Mucosa of descending colon (tissue), 3 donors: ENCODE measurements around the gene KRTAP4-8. TPM values are rescaled to one million over a fixed set of nuclear protein-coding genes. Genes with fewer than 3 reads are reported as not detected.
"Not testable (repeated sequence)": the region's sequence is repeated elsewhere in the genome, so short reads cannot be mapped to it uniquely, and the experiment has no call there.

ENCODE experiments used
- ATAC-seq: fragments of 200-7000 bp; cut with Tn5 transposase; one replicate; pipeline ENCODE4 v1.9.1; 2020; ENCODE audit warnings: mild to moderate bottlenecking, moderate library complexity
- DNase-seq, 3 donors: peaks; one replicate each; pipeline ENCODE4 v3.0.0-alpha.2; 2020
- H3K36me3 ChIP-seq: fragments of 200-600 bp; one replicate; pipeline ENCODE4 v1.8.0; 2021; ENCODE audit warnings: low read depth, mild to moderate bottlenecking
- H3K4me1 ChIP-seq: fragments of 200-600 bp; one replicate; pipeline ENCODE4 v1.8.0; 2021; ENCODE audit warnings: low read depth, mild to moderate bottlenecking
- H3K4me3 ChIP-seq: fragments of 200-600 bp; one replicate; pipeline ENCODE4 v1.8.0; 2021; ENCODE audit warnings: mild to moderate bottlenecking
- H3K9me3 ChIP-seq: fragments of 200-600 bp; one replicate; pipeline ENCODE4 v1.8.0; 2021; ENCODE audit warnings: mild to moderate bottlenecking
- intact Hi-C, 2 donors: fragments of 100-400 bp; cut with DNase I in 1 of 2; cut with micrococcal nuclease in 1 of 2; formaldehyde crosslinking; loops; one replicate each; pipeline versions ENCODE4 v1.11.0 to v1.11.1; 2022; cut with DNase I, micrococcal nuclease
- total RNA-seq, 3 donors: library from RNA; stranded (reverse); fragmentation: NEBNext Ultra II Directional in 2 of 3; extraction: Animal tissue kit (Norgen Biotek cat#: 25700) in 2 of 3; gene quantifications; one replicate each; pipeline versions ENCODE4 v1.2.1 to v1.2.4, GENCODE V29; 2021 to 2023
- TF ChIP-seq, protein P1 (sequence below): fragments of 200-600 bp; IDR thresholded peaks from one replicate; pipeline ENCODE4 v1.8.0; 2022; ENCODE audit warnings: antibody characterized with exemption, mild to moderate bottlenecking
- donor health status: DM: no; HTN: no; CAD: no; lungs with moderate emphysema.
- donor health status: DM: no; HTN: no; CAD: no.
- donor health status: DM: no; HTN: yes; CAD: no.

KRTAP4-8 gene
- total RNA-seq, 3 donors from 2014 or later, result not detected

DNA sequence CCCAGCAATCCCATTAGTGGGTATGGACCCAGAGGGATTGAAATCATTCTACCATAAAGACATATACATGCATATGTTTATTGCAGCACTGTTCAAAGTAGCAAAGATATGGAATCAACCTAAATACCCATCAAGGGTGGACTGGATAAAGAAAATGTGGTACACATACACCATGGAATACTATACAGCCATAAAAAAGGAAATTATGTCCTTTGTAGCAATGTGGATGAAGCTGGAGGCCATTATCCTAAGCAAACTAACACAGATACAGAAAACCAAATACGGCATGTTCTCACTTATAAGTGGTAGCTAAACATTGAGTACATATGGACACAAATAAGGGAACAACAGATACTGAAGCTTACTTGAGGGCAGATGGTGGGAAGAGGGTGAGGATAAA, 40.4 kb downstream of the KRTAP4-8 start:
- no peaks in the 10 kb centered on the region for H3K9me3 ChIP-seq
- intact Hi-C loops, result no loop called here
- no peak overlapping the region for H3K4me3 ChIP-seq
- ATAC-seq, result no peak
- H3K36me3 ChIP-seq, result no peaks in the 10 kb centered on the region
- DNase-seq, result no peak
- TF ChIP-seq, protein P1, sequence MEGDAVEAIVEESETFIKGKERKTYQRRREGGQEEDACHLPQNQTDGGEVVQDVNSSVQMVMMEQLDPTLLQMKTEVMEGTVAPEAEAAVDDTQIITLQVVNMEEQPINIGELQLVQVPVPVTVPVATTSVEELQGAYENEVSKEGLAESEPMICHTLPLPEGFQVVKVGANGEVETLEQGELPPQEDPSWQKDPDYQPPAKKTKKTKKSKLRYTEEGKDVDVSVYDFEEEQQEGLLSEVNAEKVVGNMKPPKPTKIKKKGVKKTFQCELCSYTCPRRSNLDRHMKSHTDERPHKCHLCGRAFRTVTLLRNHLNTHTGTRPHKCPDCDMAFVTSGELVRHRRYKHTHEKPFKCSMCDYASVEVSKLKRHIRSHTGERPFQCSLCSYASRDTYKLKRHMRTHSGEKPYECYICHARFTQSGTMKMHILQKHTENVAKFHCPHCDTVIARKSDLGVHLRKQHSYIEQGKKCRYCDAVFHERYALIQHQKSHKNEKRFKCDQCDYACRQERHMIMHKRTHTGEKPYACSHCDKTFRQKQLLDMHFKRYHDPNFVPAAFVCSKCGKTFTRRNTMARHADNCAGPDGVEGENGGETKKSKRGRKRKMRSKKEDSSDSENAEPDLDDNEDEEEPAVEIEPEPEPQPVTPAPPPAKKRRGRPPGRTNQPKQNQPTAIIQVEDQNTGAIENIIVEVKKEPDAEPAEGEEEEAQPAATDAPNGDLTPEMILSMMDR, result no peak
- H3K4me1 ChIP-seq, result no peaks in the 10 kb centered on the region

DNA sequence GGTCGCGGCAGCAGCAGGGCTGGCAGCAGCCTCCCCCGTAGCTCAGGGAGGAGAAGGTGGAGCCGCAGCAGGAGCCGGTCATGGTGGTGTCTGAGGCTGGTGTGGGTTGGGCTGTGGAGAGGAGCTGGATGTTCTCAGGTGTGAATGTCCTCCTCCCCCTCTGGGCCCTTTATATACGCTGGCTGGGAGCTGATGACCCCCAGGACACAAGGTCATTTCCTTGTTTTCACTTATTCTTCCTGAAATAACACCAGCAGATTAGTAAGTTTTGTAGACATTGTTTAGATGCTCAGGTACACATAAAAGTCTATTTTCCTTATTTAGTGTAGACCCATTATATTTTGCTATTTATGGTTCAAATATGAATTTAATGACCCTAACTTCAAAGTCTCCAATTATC, 42.8 kb downstream of the KRTAP4-8 start, which contains the start of gene KRTAP2-2:
Gene KRTAP2-2, minus strand, starts transcription at position 101 of the 400 bp plus-strand sequence. Its CDS starts 19 bp downstream, at position 82.
- DNase-seq, H3K4me1 ChIP-seq, ATAC-seq, intact Hi-C loops, H3K4me3 ChIP-seq, H3K36me3 ChIP-seq, H3K9me3 ChIP-seq: not testable (repeated sequence)

DNA sequence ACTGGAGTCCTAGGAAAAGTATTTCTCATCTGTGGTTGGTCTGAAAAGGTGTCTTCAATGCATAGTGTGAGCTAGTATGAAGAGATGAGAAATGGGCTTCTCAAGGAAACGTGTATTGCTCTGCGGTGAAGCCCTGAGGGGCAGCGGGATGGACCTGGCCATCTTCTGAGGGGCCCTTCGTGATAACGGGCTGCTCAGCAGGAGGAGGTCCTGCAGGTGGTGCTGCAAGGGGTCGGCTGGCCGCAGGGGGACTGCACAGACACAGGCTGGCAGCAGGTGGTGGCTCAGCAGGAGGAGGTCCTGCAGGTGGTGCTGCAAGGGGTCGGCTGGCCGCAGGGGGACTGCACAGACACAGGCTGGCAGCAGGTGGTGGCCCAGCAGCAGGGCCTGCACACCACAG, 43.4 kb downstream of the KRTAP4-8 start:
- DNase-seq, ATAC-seq, intact Hi-C loops, H3K9me3 ChIP-seq, H3K4me1 ChIP-seq, H3K4me3 ChIP-seq, H3K36me3 ChIP-seq: not testable (repeated sequence)

DNA sequence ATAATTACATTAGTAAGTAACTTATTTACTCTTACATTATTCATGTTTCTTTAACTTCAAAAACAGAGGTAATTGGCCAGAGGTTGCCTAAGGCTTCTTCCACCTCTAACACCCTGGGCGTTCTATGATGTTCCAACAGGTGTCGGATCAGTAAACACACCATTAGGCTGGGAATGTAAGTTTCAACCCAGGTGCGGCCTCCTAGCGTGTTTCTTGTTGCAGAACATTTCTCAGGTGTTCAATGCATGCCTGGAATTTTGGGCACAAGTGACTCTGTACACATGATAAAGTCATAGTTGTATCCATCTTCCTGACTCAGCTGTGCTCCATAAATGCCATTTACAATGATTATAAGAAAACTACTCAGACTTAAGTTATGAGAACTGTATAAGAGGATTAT, 43.9 kb downstream of the KRTAP4-8 start:
- TF ChIP-seq, protein P1, result no peak
- no peak for DNase-seq
- no peak overlapping the region for H3K4me3 ChIP-seq
- intact Hi-C loops, result no loop called here
- no peaks in the 10 kb centered on the region for H3K4me1 ChIP-seq
- no peak for ATAC-seq
- no peaks in the 10 kb centered on the region for H3K9me3 ChIP-seq
- no peaks in the 10 kb centered on the region for H3K36me3 ChIP-seq

DNA sequence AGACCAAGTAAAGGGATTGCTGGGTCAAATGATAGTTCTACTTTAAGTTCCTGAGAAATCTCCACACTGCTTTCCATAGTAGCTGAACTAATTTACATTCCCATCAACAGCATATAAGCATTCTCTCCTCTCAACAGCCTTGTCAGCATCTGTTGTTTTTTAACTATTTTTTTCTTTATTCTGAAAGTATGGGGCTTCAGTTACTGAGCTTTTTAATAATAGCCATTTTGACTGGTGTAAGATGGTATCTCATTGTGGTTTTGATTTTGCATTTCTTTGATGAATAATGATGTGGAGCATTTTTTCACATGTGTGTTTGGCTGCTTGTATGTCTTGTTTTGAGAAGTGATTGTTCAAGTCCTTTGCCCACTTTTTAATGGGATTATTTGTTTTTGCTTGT, 45.4 kb downstream of the KRTAP4-8 start:
- TF ChIP-seq, protein P1, result no peak
- Histone ChIP-seq H3K4me1 (no peaks in the 10 kb centered on the region), H3K4me3 (no peak overlapping the region), H3K9me3 (no peaks in the 10 kb centered on the region), H3K36me3 (no peaks in the 10 kb centered on the region)
- no peak for DNase-seq
- ATAC-seq, result no peak
- intact Hi-C loops, result no loop called here

DNA sequence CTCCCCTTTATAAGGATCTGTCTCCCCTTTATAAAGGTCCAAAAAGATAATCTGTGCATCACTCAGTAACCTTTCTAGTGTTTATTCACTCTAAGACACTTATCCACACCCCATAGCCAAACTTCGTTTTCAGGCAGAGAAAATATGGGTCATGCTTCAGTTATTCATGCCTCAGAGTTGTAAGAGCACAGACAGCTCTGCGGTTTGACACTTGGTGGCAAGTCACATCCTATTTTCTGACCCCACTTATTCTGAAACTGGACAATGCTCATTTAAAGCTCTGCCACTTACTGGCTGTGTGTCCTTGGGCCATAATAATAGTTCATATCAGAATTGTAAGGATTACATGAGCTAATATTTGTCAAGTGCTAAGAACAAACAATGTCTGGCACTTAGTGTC, 48.8 kb downstream of the KRTAP4-8 start:
- no peak for ATAC-seq
- TF ChIP-seq, protein P1, result no peak
- Histone ChIP-seq H3K4me3 (no peak overlapping the region), H3K36me3 (no peaks in the 10 kb centered on the region), H3K4me1 (no peaks in the 10 kb centered on the region), H3K9me3 (no peaks in the 10 kb centered on the region)
- intact Hi-C loops, result no loop called here
- DNase-seq, result no peak

DNA sequence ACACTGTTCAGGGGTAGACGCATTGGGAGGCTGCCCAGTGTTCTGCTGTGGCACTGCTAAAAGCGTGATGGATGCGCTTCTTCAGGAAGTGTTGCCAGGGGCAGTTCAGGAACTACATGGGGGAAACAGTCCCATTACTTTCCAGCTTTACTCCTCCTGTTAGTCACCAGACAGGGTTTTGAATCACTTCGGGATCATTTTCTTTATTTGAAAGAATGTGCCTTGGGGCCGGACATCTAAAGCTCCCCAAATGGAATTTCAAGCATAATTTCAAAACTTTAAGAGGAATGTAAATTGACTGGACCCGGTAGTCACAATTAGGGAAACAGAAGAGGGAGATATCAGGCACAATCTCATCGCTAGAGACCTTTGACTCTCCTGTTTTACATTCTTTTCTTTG, 49.5 kb downstream of the KRTAP4-8 start:
- DNase-seq, result no peak
- no peaks in the 10 kb centered on the region for H3K4me1 ChIP-seq
- H3K36me3 ChIP-seq, result no peaks in the 10 kb centered on the region
- intact Hi-C loops, result no loop called here
- no peak overlapping the region for H3K4me3 ChIP-seq
- TF ChIP-seq, protein P1, result no peak
- ATAC-seq, result no peak
- no peaks in the 10 kb centered on the region for H3K9me3 ChIP-seq
